H9 (cell line): ENCODE results near the gene RBP4. TPM values are rescaled to one million over a fixed set of nuclear protein-coding genes. Genes with fewer than 3 reads are reported as not detected.

Experiments
- DNase-seq: peaks from one replicate; pipeline ENCODE4 v3.0.0-alpha.2; 2017
- H2AFZ ChIP-seq: one replicate; pipeline ENCODE4 v1.6.1; 2013; ENCODE audit warnings: mild to moderate bottlenecking, low read length, control low read depth, moderate library complexity
- H2AK5ac ChIP-seq: 2 replicates; pipeline ENCODE4 v1.6.1; 2013; ENCODE audit warnings: low read length, control low read depth, mixed read lengths; ENCODE audit not compliant: insufficient read length
- H2BK120ac ChIP-seq: one replicate; pipeline ENCODE4 v1.6.1; 2013; ENCODE audit warnings: low read depth, mild to moderate bottlenecking, low read length, control low read depth, inconsistent platforms; ENCODE audit not compliant: poor library complexity, severe bottlenecking
- H2BK12ac ChIP-seq: 2 replicates; pipeline ENCODE4 v1.6.1; 2013; ENCODE audit warnings: low read length, control low read depth, mixed read lengths, low read depth; ENCODE audit not compliant: insufficient read length
- H2BK15ac ChIP-seq: 2 replicates; pipeline ENCODE4 v1.6.1; 2013; ENCODE audit warnings: low read depth, low read length, control low read depth
- H2BK20ac ChIP-seq: one replicate; pipeline ENCODE4 v1.6.1; 2013; ENCODE audit warnings: low read depth, mild to moderate bottlenecking, low read length, control low read depth, inconsistent platforms; ENCODE audit not compliant: poor library complexity, severe bottlenecking
- H2BK5ac ChIP-seq: 2 replicates; pipeline ENCODE4 v1.6.1; 2013; ENCODE audit warnings: low read length, control low read depth, mixed read lengths; ENCODE audit not compliant: insufficient read length
- H3K14ac ChIP-seq: 2 replicates; pipeline ENCODE4 v1.6.1; 2013; ENCODE audit warnings: low read length, control low read depth; ENCODE audit not compliant: insufficient read depth
- H3K18ac ChIP-seq: 2 replicates; pipeline ENCODE4 v1.6.1; 2013; ENCODE audit warnings: low read depth, mild to moderate bottlenecking, mixed read lengths, low read length, control low read depth; ENCODE audit not compliant: insufficient read length
- H3K23ac ChIP-seq: 2 replicates; pipeline ENCODE4 v1.6.1; 2013; ENCODE audit warnings: low read length, control low read depth, mixed read lengths, low read depth; ENCODE audit not compliant: insufficient read length
- H3K23me2 ChIP-seq: 2 replicates; pipeline ENCODE4 v1.6.1; 2013; ENCODE audit warnings: low read depth, mild to moderate bottlenecking, mixed read lengths, low read length, control low read depth; ENCODE audit not compliant: insufficient read length, poor library complexity, severe bottlenecking
- H3K27ac ChIP-seq: 2 replicates; pipeline ENCODE4 v1.5.1; 2013; ENCODE audit warnings: low read length, control low read depth, mixed read lengths, low read depth; ENCODE audit not compliant: insufficient read length
- H3K27me3 ChIP-seq: 2 replicates; pipeline ENCODE4 v1.6.1; 2013; ENCODE audit warnings: low read length, control low read depth, inconsistent platforms; ENCODE audit not compliant: insufficient read depth
- H3K4ac ChIP-seq: 2 replicates; pipeline ENCODE4 v1.6.1; 2013; ENCODE audit warnings: low read depth, mild to moderate bottlenecking, control low read depth, inconsistent platforms, low read length, moderate library complexity
- H3K4me1 ChIP-seq: 2 replicates; pipeline ENCODE4 v1.6.1; 2013; ENCODE audit warnings: low read length, control low read depth, inconsistent platforms; ENCODE audit not compliant: insufficient read depth
- H3K4me2 ChIP-seq: 2 replicates; pipeline ENCODE4 v1.6.1; 2013; ENCODE audit warnings: low read length, control low read depth, mixed read lengths; ENCODE audit not compliant: insufficient read length, insufficient read depth
- H3K56ac ChIP-seq: 2 replicates; pipeline ENCODE4 v1.6.1; 2013; ENCODE audit warnings: low read depth, mild to moderate bottlenecking, mixed read lengths, low read length, control low read depth; ENCODE audit not compliant: insufficient read length
- H3K79me1 ChIP-seq: 2 replicates; pipeline ENCODE4 v1.6.1; 2013; ENCODE audit warnings: low read depth, mild to moderate bottlenecking, moderate library complexity, low read length, control low read depth, inconsistent platforms; ENCODE audit not compliant: insufficient read depth, poor library complexity, severe bottlenecking
- H3K79me2 ChIP-seq: 2 replicates; pipeline ENCODE4 v1.6.1; 2013; ENCODE audit warnings: low read length, control low read depth, inconsistent platforms; ENCODE audit not compliant: insufficient read depth
- H3K9ac ChIP-seq: 2 replicates; pipeline ENCODE4 v1.6.1; 2013; ENCODE audit warnings: low read length, control low read depth, mixed read lengths; ENCODE audit not compliant: insufficient read length; ENCODE audit errors: extremely low read depth
- H3K9me3 ChIP-seq: one replicate; pipeline ENCODE4 v1.6.1; 2013; ENCODE audit warnings: low read depth, low read length, inconsistent platforms; ENCODE audit not compliant: control insufficient read depth
- H3T11ph ChIP-seq: one replicate; pipeline ENCODE4 v1.6.1; 2013; ENCODE audit warnings: mild to moderate bottlenecking, low read length, control low read depth, inconsistent platforms
- H4K20me1 ChIP-seq: one replicate; pipeline ENCODE4 v1.6.1; 2013; ENCODE audit not compliant: control insufficient read depth, insufficient read length, insufficient read depth
- H4K5ac ChIP-seq: 2 replicates; pipeline ENCODE4 v1.6.1; 2013; ENCODE audit warnings: low read depth, mild to moderate bottlenecking, mixed read lengths, low read length, control low read depth; ENCODE audit not compliant: insufficient read length
- H4K8ac ChIP-seq: replicated peaks from 2 replicates; pipeline ENCODE4 v1.6.1; 2013; ENCODE audit warnings: low read length, control low read depth, mixed read lengths, low read depth; ENCODE audit not compliant: insufficient read length
- H4K91ac ChIP-seq: 2 replicates; pipeline ENCODE4 v1.6.1; 2013; ENCODE audit warnings: low read depth, mild to moderate bottlenecking, moderate library complexity, mixed read lengths, low read length, control low read depth; ENCODE audit not compliant: insufficient read length
- H3K27ac Mint-ChIP-seq, 3 experiments: 2 replicates in 2 of 3; 3 replicates in 1 of 3; pipeline ENCODE4 v1.8.0; 2020 to 2021; ENCODE audit warnings: mixed read lengths in 3 of 3, mild to moderate bottlenecking in 1 of 3, moderate library complexity in 1 of 3
- H3K27me3 Mint-ChIP-seq: 2 replicates; pipeline ENCODE4 v1.8.0; 2021; ENCODE audit warnings: low read depth, mild to moderate bottlenecking, moderate library complexity, mixed read lengths
- H3K36me3 Mint-ChIP-seq, 3 experiments: 2 replicates in 2 of 3; 3 replicates in 1 of 3; pipeline ENCODE4 v1.8.0; 2020 to 2021; ENCODE audit warnings: low read depth in 3 of 3, mixed read lengths in 3 of 3; ENCODE audit not compliant: insufficient read depth in 1 of 3
- H3K4me1 Mint-ChIP-seq, 2 experiments: 2 replicates each; pipeline ENCODE4 v1.8.0; 2020; ENCODE audit warnings: mixed read lengths in 2 of 2
- H3K4me3 Mint-ChIP-seq, 2 experiments: 2 replicates in 1 of 2; 3 replicates in 1 of 2; pipeline ENCODE4 v1.8.0; 2020 to 2021; ENCODE audit warnings: mild to moderate bottlenecking in 2 of 2, mixed read lengths in 2 of 2, moderate library complexity in 1 of 2
- H3K9me3 Mint-ChIP-seq, 2 experiments: 2 replicates in 1 of 2; 3 replicates in 1 of 2; pipeline ENCODE4 v1.8.0; 2020; ENCODE audit warnings: mild to moderate bottlenecking in 2 of 2, mixed read lengths in 2 of 2, moderate library complexity in 1 of 2
- CTCF ChIP-seq: fragments of 200-600 bp; sonication (generic); conservative IDR thresholded peaks from 3 replicates; pipeline ENCODE4 v1.8.0; 2021; ENCODE audit warnings: antibody characterized with exemption, mild to moderate bottlenecking
- WGBS: extraction: QIAGEN DNeasy Blood & Tissue Kit; methylation state at CpG from one replicate; pipeline ENCODE4 v1.1.7; 2013; ENCODE audit warnings: missing lambda C conversion rate, low lambda C conversion rate, mixed read lengths; ENCODE audit not compliant: insufficient read length; ENCODE audit errors: extremely low coverage; 5-methylcytosine and 5-hydroxymethylcytosine counted together
- total RNA-seq: library from RNA; stranded (reverse); gene quantifications from 2 replicates; pipeline ENCODE4 v1.2.1, GENCODE V29; 2021

The RBP4 gene
- total RNA-seq, 1 experiment from 2014 or later = not detected

GRCh38 chr10:93576888-93577287 is 24.1 kb downstream of the RBP4 start:
- Histone ChIP-seq H3K79me1 (no peaks in the 10 kb centered on the region), H4K20me1 (no peaks in the 10 kb centered on the region), H3K4ac (no peak overlapping the region), H3K23me2 (no peaks in the 10 kb centered on the region), H4K8ac (no peak overlapping the region), H3K14ac (no peak overlapping the region), H2AFZ (no peak overlapping the region), H2BK5ac (no peak overlapping the region), H3K56ac (no peak overlapping the region), H3K27ac (no peak overlapping the region), H2BK20ac (no peak overlapping the region), H4K91ac (no peak overlapping the region), H3K4me2 (no peak overlapping the region), H4K5ac (no peak overlapping the region), H2BK120ac (no peak overlapping the region), H3K79me2 (no peaks in the 10 kb centered on the region), H3T11ph (no peak overlapping the region), H3K23ac (no peak overlapping the region), H2AK5ac (no peak overlapping the region), H3K18ac (no peak overlapping the region), H3K4me1 (no peaks in the 10 kb centered on the region), H3K9ac (no peak overlapping the region), H2BK12ac (no peak overlapping the region), H2BK15ac (no peak overlapping the region), H3K9me3 (no peaks in the 10 kb centered on the region), H3K27me3 (peaks cover 4% of the 10 kb centered on the region; the same call in 1 of the 2 replicates)
- no peak overlapping the region for H3K27ac Mint-ChIP-seq
- H3K36me3 Mint-ChIP-seq = no peaks in the 10 kb centered on the region
- DNase-seq = no peak
- H3K4me3 Mint-ChIP-seq = no peak overlapping the region
- no peaks in the 10 kb centered on the region for H3K9me3 Mint-ChIP-seq
- no peak for TF ChIP-seq CTCF
- peaks cover 0 to 3% of the 10 kb centered on the region in 2 experiments; a peak in 1 of 4 replicates for H3K4me1 Mint-ChIP-seq
- no CpG with 5 or more reads among the region's 3 CpGs for WGBS
- H3K27me3 Mint-ChIP-seq = peaks cover 33% of the 10 kb centered on the region
